Nephron progenitor cell (in vitro differentiated cells): Measurements from ENCODE around the gene GYPC.

Experiments
- DNase-seq: peaks from one replicate; pipeline ENCODE4 v3.0.0; 2021
- H3K27ac Mint-ChIP-seq: 2 replicates; pipeline ENCODE4 v1.8.0; 2021; ENCODE audit warnings: mild to moderate bottlenecking, moderate library complexity, mixed read lengths
- H3K27me3 Mint-ChIP-seq: 2 replicates; pipeline ENCODE4 v1.8.0; 2021; ENCODE audit warnings: mild to moderate bottlenecking, low read depth, mixed read lengths; ENCODE audit not compliant: poor library complexity
- H3K36me3 Mint-ChIP-seq: 2 replicates; pipeline ENCODE4 v1.8.0; 2021; ENCODE audit warnings: low read depth, mixed read lengths
- H3K4me1 Mint-ChIP-seq: 2 replicates; pipeline ENCODE4 v1.8.0; 2021; ENCODE audit warnings: mixed read lengths
- H3K4me3 Mint-ChIP-seq: 2 replicates; pipeline ENCODE4 v1.8.0; 2021; ENCODE audit warnings: mild to moderate bottlenecking, moderate library complexity, mixed read lengths
- H3K9me3 Mint-ChIP-seq: 2 replicates; pipeline ENCODE4 v1.8.0; 2021; ENCODE audit warnings: mild to moderate bottlenecking, moderate library complexity, mixed read lengths
- CTCF ChIP-seq: fragments of 200-600 bp; sonication (generic); IDR thresholded peaks from 2 replicates; pipeline ENCODE4 v1.5.0; 2021; ENCODE audit warnings: antibody characterized with exemption

Gene GYPC

GRCh38 chr2:126657636-126658318 lies 1.8 kb downstream of the GYPC start:
- peak; percentile 82 for DNase-seq
- Mint-ChIP-seq H3K9me3 (no peaks in the 10 kb centered on the region), H3K4me3 (peak overlapping the region; percentile 96), H3K27ac (peak overlapping the region; percentile 100), H3K36me3 (peaks cover 7% of the 10 kb centered on the region), H3K4me1 (peaks cover 87% of the 10 kb centered on the region), H3K27me3 (no peaks in the 10 kb centered on the region)
- no peak for TF ChIP-seq CTCF

GRCh38 chr2:126658319-126658904 lies 2.5 kb downstream of the GYPC start:
- Mint-ChIP-seq H3K27ac (peak overlapping the region; percentile 100), H3K36me3 (peaks cover 7% of the 10 kb centered on the region), H3K9me3 (no peaks in the 10 kb centered on the region), H3K4me3 (peak overlapping the region; percentile 96), H3K4me1 (peaks cover 92% of the 10 kb centered on the region), H3K27me3 (no peaks in the 10 kb centered on the region)
- no peak for TF ChIP-seq CTCF
- no peak for DNase-seq

GRCh38 chr2:126658905-126659561 lies 3.1 kb downstream of the GYPC start:
- H3K9me3 Mint-ChIP-seq = no peaks in the 10 kb centered on the region
- DNase-seq = no peak
- peak overlapping the region; percentile 95 for H3K27ac Mint-ChIP-seq
- H3K27me3 Mint-ChIP-seq = no peaks in the 10 kb centered on the region
- peaks cover 7% of the 10 kb centered on the region for H3K36me3 Mint-ChIP-seq
- H3K4me1 Mint-ChIP-seq = peaks cover 92% of the 10 kb centered on the region
- peak overlapping the region; percentile 68 for H3K4me3 Mint-ChIP-seq
- TF ChIP-seq CTCF = no peak

GRCh38 chr2:126659562-126660467 lies 3.9 kb downstream of the GYPC start:
- H3K4me1 Mint-ChIP-seq = peaks cover 92% of the 10 kb centered on the region
- H3K36me3 Mint-ChIP-seq = peaks cover 7% of the 10 kb centered on the region
- H3K4me3 Mint-ChIP-seq = peak overlapping the region; percentile 62
- H3K27me3 Mint-ChIP-seq = no peaks in the 10 kb centered on the region
- peak overlapping the region; percentile 94 for H3K27ac Mint-ChIP-seq
- no peak for DNase-seq
- H3K9me3 Mint-ChIP-seq = no peaks in the 10 kb centered on the region
- TF ChIP-seq CTCF = no peak

- no peaks in the 10 kb centered on the region for H3K9me3 Mint-ChIP-seq
- no peaks in the 10 kb centered on the region for H3K27me3 Mint-ChIP-seq
- peak overlapping the region; percentile 58 for H3K4me3 Mint-ChIP-seq
- H3K36me3 Mint-ChIP-seq = peaks cover 7% of the 10 kb centered on the region
- no peak for DNase-seq
- TF ChIP-seq CTCF = no peak
- peaks cover 92% of the 10 kb centered on the region for H3K4me1 Mint-ChIP-seq
- H3K27ac Mint-ChIP-seq = peak overlapping the region; percentile 47
Observed at GRCh38 chr2:126660971-126661370, 5.0 kb downstream of the GYPC start.
